ENCODE data around the gene MECP2. TPM values are rescaled to one million over a fixed set of nuclear protein-coding genes. Genes with fewer than 3 reads are reported as not detected.

Gene MECP2
- total RNA-seq, 1 donor from 2014 or later, result 45.2 TPM

DNA sequence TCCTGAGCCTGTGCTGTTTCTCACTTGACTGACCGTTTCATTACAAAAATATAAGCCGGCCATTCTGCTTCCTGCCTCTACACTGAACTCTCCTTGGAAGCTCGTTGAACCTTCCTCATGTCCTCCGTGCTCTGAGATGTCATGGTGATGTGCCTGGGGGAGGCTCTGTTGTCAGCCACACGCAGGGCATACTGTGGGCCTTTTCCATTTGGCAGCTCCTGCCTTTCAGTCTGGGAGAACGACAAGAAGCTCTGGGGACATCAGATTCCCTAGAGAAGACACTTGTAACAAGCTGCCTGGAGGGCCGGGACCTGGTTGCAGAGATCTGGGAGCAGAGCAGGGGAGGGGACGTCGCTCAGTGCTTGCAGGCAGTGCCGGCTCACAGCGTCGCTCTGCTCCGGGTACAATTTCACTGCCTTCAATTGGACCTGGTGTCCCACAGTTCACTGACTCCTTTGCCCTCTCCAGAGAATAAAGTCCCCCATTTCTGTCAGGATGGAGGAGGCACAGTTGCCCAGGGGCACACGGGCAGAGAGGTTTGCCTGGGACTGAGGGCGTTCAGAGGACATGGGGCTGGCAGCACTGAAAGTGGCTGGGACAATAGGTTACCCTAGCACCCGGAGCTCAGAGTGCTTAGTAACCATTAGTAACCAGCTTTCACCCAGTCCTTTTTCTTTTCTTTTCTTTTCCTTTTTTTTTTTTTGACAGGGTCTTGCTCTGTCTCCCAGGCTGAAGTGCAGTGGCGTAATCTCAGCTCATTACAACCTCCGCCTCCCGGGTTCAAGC, 19.1 kb upstream of the MECP2 start:
- DNase-seq (ENCODE audit: extremely low read depth, low read depth, low spot score), result no peak

DNA sequence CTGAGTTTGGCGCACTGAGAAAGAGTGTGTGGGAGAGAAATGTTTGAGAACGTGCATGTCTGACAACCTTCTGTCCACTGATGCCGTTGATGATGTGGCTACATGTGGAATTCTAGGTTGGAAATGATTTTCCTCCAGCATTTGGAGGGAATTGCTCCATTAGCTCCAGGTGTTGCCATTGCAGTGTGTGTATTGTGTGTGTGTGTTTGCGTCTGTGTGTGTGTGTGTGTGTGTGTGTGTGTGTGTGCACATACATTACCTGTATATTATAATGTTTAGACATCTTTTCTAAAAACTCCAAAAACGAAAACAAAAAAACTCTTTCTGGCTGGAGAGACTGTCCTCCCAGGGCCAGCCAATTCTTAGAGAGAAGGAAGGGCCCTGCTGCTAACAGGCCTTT, 18.2 kb upstream of the MECP2 start:
- no peak for DNase-seq (ENCODE audit: extremely low read depth, low read depth, low spot score)

DNA sequence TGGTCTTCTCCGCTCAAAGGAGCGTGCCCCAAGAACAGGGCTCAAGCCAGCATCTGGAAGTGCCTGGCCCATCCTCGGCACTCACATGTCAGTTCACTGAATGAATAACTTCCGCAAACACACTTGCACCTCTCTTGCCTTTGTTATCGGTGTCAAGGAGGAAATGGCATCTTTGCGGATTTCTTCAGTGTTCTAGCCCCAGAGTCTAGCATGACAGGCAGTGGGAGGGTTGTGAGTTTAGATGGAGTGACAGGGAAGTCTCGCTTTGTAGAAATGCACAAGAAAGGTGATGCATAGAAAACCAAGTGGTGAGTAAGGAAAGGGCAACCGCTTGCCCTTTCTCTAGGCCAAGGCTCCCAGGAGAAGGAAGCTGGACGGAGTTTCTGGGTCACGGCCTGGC, 17.6 kb upstream of the MECP2 start:
- DNase-seq (ENCODE audit: extremely low read depth, low read depth, low spot score), result no peak

DNA sequence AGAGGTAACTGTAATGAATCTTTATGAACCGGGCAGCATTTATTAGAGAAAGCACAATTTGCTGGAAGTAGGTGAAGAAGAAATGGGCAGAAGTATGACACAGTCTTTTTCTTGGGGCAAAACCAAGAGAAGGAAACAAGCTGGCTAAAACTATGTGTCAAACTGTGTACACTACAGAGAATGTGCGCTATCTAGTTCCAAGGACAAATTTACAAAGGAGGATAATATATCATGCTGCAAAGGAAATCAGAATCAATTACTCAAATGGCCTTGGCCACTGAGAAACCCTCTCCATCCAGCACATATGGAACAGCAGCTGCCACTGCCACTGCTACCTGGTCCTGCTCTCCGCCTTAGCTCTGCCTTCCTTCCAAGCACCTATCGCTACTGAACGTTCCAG, 17.1 kb upstream of the MECP2 start:
- no peak for DNase-seq (ENCODE audit: extremely low read depth, low read depth, low spot score)

DNA sequence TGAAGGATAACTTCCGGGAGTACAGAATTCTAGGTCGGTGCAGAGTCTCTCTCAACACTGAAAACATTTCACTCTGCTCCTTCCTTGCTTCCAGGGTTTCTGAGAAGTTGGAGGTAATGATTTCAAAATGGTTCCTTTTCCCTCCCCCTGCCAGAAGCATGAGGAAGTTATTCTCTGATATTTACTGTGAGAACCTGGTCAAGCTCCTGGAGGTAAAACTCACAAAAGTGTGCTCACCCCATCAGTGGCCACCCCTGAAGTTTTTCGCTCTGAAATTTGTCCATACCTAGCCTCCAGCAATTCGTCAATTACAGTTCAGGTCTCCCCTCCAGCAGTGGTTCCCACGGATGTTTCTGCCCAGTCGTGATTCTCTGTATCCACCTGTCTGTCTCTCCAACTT, 16.2 kb upstream of the MECP2 start:
- DNase-seq (ENCODE audit: extremely low read depth, low read depth, low spot score), result no peak

DNA sequence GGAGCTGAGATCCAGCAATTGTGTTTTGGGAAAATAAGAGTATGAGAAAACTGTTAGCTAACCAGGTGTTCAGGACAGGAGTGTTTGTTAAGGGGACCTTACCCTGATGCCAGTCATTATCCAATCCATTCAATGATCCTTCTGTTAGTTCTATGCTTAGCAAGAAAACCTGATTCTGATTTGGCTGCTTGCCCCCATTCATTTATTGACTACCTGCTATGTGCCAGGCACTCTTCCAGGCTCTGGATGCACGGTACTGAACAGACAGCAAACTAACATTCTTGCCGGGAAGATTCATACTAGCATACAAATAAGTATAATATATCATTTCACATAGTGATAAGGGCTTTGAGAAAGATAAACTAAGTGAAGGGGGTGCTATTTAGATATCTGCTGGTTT, 1.0 kb upstream of the MECP2 start:
- no peak for DNase-seq (ENCODE audit: extremely low read depth, low read depth, low spot score)

DNA sequence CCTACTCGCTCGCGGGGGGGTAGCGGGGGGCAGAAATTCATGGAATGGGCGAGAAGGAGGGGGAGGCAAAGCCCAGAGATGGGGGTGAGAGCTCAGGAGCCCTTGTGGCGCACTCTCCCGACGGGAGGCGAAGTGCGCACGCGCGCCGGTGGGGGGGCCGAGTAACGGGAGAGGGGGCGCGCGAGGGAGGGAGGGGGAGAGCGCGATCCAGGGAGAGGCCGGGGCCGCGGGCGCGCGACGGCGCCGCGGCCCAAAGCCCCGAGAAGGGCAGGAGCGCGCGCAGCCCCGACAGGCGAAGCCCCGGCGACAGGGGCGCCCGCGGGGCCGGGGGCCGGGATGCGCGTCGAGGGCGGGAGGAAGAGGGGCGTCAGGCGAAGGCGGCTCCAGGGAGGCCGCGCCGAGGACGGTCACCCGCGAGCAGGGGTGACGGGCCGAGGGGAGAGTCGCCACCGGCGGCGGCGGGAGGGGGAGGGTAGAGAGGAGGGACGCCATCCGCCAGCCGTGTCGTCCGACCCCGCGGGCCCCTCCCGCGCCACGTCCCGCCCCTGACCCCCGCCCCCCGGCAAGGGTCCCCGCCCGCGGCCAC, 421 bp downstream of the MECP2 start:
- DNase-seq (ENCODE audit: extremely low read depth, low read depth, low spot score), result no peak

DNA sequence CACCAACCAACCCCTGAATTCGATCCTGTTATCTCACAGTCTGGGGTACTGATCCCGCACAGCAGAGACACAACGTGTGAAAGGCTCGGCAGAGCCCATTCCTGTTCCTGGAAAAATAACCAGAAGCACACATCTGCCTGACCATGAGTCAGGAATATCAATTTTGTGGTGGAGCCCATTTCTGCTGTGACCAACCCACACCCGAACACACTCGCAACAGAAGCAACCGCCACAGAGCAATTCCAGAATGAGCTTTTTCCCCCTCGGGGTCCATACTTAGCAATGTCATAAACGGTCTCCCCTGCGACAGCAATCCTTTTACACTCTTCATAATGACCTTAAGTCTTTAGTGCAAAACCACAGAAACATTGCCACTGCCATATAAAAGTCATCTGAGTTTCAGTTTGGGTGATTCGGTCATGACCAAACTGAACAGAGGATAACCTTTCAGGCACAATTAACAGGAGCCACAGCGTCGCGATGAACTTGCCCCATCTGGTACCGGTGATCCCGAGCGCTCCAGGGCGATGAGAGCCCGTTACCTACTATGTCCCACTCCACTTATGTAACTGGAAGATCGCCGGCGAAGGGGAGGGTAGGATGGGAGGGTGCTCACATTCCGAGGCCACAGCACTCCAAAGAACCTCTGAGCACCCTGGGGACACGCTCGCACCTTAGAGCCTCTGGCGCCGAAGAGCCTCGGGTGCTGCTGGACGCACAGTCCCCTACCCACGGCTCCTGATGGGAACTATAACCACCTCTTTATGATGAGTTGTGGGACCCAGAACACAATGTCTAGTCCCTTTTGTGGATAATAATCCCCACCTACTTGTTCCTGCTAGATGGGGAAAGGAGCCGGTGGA, 1.1 kb downstream of the MECP2 start:
- DNase-seq (ENCODE audit: extremely low read depth, low read depth, low spot score), result no peak

DNA sequence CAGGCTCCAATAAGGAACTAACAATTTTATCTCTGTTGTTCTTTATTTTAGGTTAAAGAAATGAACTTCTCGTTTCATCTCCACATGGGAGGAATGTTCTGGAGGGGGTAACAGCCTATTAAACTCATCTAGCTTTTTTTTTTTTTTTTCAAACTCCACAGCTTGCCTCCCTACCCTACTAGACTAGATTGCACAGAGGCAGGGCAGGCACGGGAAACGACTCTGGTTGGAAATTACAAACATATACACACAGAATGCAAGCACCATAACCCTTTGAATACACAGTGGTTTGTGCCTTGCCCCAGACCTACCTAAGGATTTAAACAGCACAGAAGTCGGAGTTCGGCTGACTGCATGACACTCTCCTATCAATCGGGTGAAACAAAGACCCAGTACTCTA, 2.7 kb downstream of the MECP2 start:
- no peak for DNase-seq (ENCODE audit: extremely low read depth, low read depth, low spot score)

DNA sequence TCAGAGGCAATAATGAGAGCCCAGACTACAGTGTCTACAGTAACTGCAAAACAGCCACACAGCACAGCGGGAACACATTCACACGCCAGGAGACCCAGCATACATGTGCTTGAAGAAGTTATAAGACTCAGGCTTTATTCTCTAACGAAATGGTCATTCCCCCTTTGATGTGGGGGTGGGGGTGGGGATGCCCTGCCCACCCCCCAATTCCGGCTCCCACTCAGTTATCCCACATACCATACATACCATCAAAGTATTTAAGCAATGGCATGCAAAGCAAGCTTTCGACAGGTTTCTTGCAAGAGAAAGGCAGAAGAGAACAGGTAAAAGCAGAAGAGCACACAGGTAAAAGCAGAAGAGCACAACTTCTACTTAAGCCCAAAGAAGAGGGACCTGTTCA, 3.6 kb downstream of the MECP2 start:
- no peak for DNase-seq (ENCODE audit: extremely low read depth, low read depth, low spot score)

DNA sequence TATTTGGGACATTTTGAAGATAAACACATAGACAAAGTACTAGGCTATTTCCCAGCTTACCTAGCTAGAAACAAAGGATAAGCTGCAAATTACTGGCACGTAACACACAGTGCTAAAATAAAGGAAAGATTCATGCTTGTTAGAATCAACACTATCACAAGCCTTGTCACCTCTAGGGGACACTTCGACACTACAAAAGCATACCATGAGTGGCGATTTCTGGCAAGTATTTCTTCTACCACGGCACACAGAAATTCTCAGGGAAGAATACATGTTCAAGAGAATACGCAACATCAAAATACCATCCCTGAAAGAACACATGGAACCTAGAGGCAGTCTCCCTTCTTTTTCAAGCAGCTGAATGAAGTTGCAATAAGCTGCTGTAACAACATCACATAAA, 5.1 kb downstream of the MECP2 start:
- no peak for DNase-seq (ENCODE audit: extremely low read depth, low read depth, low spot score)

DNA sequence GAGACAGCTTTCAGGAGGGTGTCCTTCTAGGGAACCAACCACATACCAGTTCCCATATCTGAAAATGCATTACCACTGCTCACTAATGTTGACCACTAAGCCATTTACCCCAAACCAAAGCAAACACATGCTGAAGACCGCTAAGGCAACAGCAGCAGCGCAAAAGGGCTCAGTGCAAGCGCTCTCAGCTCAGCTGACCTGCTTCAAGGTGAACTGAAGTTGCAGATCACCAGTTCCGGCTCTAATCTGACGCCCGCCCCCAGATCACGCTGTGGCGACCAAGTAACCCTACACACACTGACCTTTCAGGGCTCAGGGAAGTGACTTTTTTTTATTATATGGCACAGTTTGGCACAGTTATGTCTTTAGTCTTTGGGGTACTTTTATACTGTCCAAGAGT, 5.8 kb downstream of the MECP2 start:
- DNase-seq (ENCODE audit: extremely low read depth, low read depth, low spot score), result no peak

DNA sequence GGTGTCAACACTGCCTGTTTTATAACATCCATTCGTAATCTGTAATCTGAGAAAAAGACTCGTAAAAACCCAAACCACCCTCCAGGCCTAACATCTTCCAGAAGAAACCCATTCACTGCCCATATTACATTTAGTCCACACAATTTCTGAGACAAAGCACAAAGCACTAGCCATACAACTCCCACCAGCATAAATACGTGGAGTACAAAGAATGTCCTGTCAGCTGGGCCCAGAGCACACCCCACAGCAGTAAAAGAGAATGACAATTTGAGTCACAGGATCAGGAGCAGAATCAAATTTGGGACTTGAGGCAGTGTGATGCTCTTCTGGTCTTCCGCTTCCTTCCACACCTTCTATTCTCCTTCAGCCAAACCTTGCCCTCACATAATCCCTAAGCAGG, 6.8 kb downstream of the MECP2 start:
- no peak for DNase-seq (ENCODE audit: extremely low read depth, low read depth, low spot score)

DNA sequence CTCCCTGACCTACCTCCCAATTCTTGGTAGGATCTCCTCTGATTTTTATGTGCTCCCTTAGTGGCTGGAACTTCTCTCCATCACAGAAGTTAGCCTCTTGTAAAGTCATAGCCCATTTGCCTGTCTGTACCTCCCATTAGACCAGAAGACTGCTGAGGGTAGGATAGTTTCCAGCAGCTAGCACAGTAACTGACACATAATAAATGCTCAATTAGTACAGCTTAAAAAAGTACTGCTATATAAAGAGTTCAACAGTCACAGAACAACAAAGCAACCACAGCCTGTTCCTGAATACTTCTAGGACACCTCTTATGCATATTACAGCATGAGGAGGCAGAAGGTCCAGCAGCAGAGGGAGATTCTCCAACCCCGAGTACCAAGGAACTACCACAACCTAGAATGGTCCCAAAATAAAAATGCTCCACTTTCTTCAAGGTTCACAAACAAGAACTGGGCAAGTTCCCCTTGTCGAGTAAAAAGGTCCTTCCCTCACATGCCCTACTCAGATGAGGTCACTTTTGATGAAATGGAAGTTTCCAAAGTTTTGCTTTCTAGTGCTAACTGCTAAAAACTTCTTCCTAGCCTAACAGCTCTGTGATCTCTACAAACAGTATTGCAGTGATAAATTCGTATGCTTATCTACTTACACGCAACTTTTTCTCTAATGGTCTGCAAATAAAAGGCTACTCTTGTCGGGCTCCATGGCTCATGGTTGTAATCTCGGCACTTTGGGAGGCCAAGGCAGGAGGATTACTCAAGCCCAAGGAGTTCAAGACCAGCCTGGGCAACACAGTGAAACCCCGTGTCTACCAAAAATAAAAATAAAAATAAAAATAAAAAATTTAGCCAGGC, 12.8 kb downstream of the MECP2 start:
- no peak for DNase-seq (ENCODE audit: extremely low read depth, low read depth, low spot score)

DNA sequence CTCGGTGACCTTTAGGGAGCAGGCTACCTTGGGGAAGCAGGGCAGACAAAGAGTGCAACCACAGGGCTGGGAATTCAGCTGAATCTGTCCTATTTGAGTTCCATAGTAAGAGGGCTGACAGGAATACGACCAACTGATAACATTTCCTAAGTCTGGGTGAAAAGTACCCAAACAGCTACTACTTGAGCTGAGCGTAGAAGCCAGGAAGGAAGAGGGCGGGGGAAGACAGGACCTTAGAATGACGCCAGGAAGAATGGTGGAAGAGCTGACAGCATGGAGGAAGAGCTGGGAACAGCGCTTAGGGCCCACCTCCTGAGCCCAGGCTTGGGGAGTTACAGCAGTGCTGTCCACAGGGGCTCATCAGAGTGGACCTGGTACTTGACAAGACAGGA, 14.4 kb downstream of the MECP2 start:
- DNase-seq (ENCODE audit: extremely low read depth, low read depth, low spot score), result peak; percentile 36

DNA sequence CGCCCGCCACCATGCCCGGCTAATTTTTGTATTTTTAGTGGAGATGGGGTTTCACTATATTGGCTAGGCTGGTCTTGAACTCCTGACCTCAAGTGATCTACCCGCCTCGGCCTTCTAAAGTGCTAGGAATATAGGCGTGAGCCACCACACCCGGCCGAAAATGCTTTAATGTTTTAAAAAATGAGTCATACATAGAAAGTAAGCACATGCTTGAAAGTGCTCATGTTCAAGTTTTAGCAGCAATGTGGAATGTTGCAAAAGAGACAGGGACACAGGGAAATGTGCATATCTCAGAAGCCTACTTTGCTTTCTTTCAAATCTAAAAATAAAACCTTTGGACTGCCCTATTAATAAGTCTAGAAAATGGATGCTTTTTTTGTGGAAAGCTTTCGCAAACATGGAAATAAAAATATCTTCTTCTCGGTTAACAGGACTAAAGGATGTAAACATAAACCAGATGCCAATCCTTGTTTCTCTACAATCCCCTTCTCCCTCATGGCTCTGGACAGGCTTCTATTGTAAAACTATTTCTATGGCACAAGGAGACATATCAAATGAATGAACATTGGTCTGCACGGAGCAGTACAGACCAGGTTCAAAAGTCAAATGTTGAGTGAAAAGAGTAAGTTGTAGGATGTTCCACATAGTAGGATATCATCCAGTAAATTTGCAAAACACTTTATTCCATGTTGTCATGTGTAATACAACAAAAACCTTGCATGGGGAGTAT, 15.0 kb downstream of the MECP2 start:
- no peak for DNase-seq (ENCODE audit: extremely low read depth, low read depth, low spot score)

DNA sequence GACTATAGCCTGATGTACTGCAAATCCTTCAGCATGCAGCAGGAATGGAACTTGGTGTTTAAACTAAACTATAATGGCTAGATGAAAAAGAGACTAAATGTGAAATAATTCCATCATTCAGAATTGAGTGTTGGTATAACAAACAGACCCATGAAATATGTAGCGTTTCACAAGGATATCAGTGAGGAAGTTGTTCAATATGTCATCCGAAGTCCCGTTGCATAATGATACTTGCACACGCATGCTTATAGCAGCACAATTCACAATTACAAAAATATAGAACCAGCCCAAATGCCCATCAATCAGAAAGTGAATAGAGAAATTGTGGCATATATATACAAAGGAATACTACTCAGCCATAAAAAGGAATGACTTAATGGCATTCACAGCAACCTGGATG, 20.4 kb downstream of the MECP2 start:
- no peak for DNase-seq (ENCODE audit: extremely low read depth, low read depth, low spot score)

DNA sequence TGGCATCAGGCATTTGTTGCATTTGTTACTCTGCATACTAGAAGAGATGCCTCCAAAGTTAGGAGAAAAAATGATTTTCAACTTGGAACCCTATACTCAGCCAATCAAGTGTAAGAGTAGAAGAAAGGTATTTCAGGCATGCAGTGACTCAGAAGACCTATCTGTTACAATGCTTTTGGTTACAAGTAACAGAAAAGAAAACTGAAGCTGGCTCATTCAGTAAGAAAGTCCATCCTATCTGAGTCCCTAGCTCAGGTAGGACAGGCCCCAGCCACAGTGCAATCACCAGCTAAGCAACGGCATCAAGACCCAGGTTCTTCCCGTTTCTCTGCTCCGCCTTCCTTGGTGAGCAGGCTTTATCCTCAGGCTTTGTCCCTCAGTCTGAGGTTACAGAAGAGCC, 23.3 kb downstream of the MECP2 start:
- no peak for DNase-seq (ENCODE audit: extremely low read depth, low read depth, low spot score)

DNA sequence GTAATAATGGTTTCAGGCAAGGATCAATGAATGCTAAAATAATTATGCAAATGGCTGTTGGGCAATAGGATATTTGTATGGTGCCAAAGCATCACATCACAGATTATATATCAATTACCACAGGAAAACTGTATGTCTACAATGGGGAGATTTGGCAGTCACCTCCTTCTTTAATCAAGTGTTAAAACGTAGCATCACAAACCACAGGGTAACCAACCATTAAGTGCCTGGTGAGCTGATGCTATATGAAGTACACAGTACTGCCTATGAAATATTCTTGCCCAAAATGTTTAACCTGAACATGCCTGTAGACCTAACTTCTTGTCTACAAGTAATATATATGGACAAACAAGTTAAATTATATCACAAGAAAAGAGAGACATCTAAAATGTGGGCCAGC, 25.3 kb downstream of the MECP2 start:
- DNase-seq (ENCODE audit: extremely low read depth, low read depth, low spot score), result no peak

DNA sequence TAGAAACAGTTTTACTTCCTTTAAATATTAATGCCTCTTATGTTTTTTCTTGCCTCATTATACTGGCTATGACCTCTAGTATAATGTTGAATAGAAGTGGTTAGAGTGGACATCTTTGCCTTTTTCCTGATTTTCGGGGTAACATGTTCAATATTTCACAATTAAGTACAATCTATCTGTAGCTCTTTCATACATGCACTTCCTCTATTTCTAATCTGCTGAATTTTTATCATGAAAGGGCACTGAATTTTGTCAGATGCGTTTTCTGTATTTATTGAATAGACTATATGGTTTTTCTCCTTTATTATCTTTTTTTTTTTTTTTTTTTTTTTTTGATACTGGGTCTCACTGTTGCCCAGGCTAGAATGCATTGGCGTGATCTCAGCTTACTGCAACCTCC, 29.0 kb downstream of the MECP2 start:
- DNase-seq (ENCODE audit: extremely low read depth, low read depth, low spot score), result no peak
